ENCODE data around the gene COL9A1. TPM values are rescaled to one million over a fixed set of nuclear protein-coding genes. Genes with fewer than 3 reads are reported as not detected.
A peak's percentile ranks its signal among the peaks of the same experiment; 100 is the strongest.

The COL9A1 gene
- total RNA-seq, 2 donors from 2014 or later, result 5.8 to 10.0 TPM

DNA sequence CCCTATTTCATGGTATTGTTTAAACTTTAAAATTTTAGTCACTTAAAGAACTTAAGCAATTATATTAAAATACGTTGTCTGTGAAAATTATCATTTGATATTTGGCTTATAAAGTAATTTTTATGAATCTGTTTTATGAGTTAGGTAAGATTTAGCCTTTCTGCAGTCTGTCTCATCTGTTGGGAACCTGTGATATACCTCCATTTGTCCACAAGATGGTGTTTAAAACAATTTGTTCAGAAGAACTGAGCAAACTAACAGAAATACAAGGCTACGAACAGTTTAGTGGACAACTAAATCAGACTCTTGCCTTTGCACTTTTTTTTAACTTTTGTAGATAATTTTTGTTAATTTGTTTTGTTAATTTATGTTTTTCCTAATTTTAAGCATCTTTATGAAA is 92.4 kb downstream of the COL9A1 start:
- Mint-ChIP-seq H3K9me3 (no peaks in the 10 kb centered on the region), H3K4me1 (no peaks in the 10 kb centered on the region), H3K27me3 (ENCODE audit: insufficient read depth) (no peaks in the 10 kb centered on the region), H3K36me3 (ENCODE audit: low read depth) (no peaks in the 10 kb centered on the region), H3K27ac (no peak overlapping the region), H3K4me3 (no peak overlapping the region)
- H3K27me3 ChIP-seq (ENCODE audit: control insufficient read depth, insufficient read depth, low read length, poor library complexity, severe bottlenecking), result no peaks in the 10 kb centered on the region
- H3K4me3 ChIP-seq (ENCODE audit: low read length), result no peak overlapping the region
- no peak for DNase-seq
- 72 to 100% methylated on average over 1 to 2 of the region's 2 CpGs for WGBS, 2 experiments (ENCODE audit: insufficient coverage in 1 of 2, insufficient read length in 1 of 2)
- TF ChIP-seq, protein P1, sequence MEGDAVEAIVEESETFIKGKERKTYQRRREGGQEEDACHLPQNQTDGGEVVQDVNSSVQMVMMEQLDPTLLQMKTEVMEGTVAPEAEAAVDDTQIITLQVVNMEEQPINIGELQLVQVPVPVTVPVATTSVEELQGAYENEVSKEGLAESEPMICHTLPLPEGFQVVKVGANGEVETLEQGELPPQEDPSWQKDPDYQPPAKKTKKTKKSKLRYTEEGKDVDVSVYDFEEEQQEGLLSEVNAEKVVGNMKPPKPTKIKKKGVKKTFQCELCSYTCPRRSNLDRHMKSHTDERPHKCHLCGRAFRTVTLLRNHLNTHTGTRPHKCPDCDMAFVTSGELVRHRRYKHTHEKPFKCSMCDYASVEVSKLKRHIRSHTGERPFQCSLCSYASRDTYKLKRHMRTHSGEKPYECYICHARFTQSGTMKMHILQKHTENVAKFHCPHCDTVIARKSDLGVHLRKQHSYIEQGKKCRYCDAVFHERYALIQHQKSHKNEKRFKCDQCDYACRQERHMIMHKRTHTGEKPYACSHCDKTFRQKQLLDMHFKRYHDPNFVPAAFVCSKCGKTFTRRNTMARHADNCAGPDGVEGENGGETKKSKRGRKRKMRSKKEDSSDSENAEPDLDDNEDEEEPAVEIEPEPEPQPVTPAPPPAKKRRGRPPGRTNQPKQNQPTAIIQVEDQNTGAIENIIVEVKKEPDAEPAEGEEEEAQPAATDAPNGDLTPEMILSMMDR (conservative IDR thresholded peaks at IDR 0.05), result peak; percentile 69
- H3K4me1 ChIP-seq (ENCODE audit: control insufficient read depth, insufficient read depth, low read length), result peaks cover 6% of the 10 kb centered on the region
- no peaks in the 10 kb centered on the region for H3K9me3 ChIP-seq (ENCODE audit: control insufficient read depth, low read length)
- no peak overlapping the region for H3K27ac ChIP-seq (ENCODE audit: low read depth, low read length)
- no peak overlapping the region for H3K9ac ChIP-seq (ENCODE audit: extremely low read depth, low read length, poor library complexity, severe bottlenecking)
- H3K36me3 ChIP-seq (ENCODE audit: control insufficient read depth, insufficient read depth, low read length), result no peaks in the 10 kb centered on the region

DNA sequence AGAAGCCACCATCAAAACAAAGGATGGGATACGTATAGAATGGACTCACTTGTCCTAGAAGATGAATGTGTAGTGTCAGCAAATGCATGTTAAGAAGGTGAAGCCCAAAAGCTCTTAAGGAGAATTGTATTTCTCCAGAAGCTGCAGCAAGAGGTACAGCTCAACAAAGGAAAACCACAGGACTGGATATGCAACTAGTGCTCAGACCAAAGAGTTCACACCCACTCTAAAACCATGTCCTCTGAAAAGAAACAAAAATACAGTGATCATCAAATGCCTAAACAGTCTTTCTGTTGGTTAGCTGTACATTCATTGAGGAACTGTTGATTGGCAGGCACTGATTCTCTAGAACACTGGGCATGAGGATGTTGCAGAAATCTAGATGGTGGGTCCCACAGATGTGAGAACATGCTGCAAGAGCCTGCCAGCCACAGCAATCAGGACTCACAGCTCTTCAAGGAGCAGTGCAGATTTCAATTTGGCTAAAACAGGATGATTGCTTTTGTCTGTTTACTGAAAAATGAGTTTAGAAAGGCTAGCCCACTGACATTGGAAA is 94.6 kb downstream of the COL9A1 start:
- Mint-ChIP-seq H3K27ac (no peak overlapping the region), H3K36me3 (ENCODE audit: low read depth) (no peaks in the 10 kb centered on the region), H3K27me3 (ENCODE audit: insufficient read depth) (no peaks in the 10 kb centered on the region), H3K4me3 (no peak overlapping the region), H3K4me1 (no peaks in the 10 kb centered on the region), H3K9me3 (no peaks in the 10 kb centered on the region)
- Histone ChIP-seq H3K9ac (ENCODE audit: extremely low read depth, low read length, poor library complexity, severe bottlenecking) (no peak overlapping the region), H3K9me3 (ENCODE audit: control insufficient read depth, low read length) (no peaks in the 10 kb centered on the region), H3K4me1 (ENCODE audit: control insufficient read depth, insufficient read depth, low read length) (peaks cover 6% of the 10 kb centered on the region), H3K36me3 (ENCODE audit: control insufficient read depth, insufficient read depth, low read length) (no peaks in the 10 kb centered on the region), H3K4me3 (ENCODE audit: low read length) (no peak overlapping the region), H3K27me3 (ENCODE audit: control insufficient read depth, insufficient read depth, low read length, poor library complexity, severe bottlenecking) (no peaks in the 10 kb centered on the region), H3K27ac (ENCODE audit: low read depth, low read length) (no peak overlapping the region)
- 67 to 86% methylated on average over 1 of the region's 1 CpG for WGBS, 2 experiments (ENCODE audit: insufficient coverage in 1 of 2, insufficient read length in 1 of 2)
- no peak for DNase-seq
- TF ChIP-seq, protein P1 (conservative IDR thresholded peaks at IDR 0.05), result no peak

GRCh38 chr6:70198785-70199184 is 104.1 kb downstream of the COL9A1 start:
- Histone ChIP-seq H3K9ac (ENCODE audit: extremely low read depth, low read length, poor library complexity, severe bottlenecking) (no peak overlapping the region), H3K9me3 (ENCODE audit: control insufficient read depth, low read length) (no peaks in the 10 kb centered on the region), H3K36me3 (ENCODE audit: control insufficient read depth, insufficient read depth, low read length) (no peaks in the 10 kb centered on the region), H3K27ac (ENCODE audit: low read depth, low read length) (no peak overlapping the region), H3K27me3 (ENCODE audit: control insufficient read depth, insufficient read depth, low read length, poor library complexity, severe bottlenecking) (no peaks in the 10 kb centered on the region), H3K4me3 (ENCODE audit: low read length) (no peak overlapping the region), H3K4me1 (ENCODE audit: control insufficient read depth, insufficient read depth, low read length) (no peaks in the 10 kb centered on the region)
- no peak for DNase-seq
- TF ChIP-seq, protein P1 (conservative IDR thresholded peaks at IDR 0.05), result no peak
- H3K36me3 Mint-ChIP-seq (ENCODE audit: low read depth), result no peaks in the 10 kb centered on the region
- H3K27me3 Mint-ChIP-seq (ENCODE audit: insufficient read depth), result no peaks in the 10 kb centered on the region
- H3K4me1 Mint-ChIP-seq, result no peaks in the 10 kb centered on the region
- H3K4me3 Mint-ChIP-seq, result no peak overlapping the region
- no peak overlapping the region for H3K27ac Mint-ChIP-seq
- no peaks in the 10 kb centered on the region for H3K9me3 Mint-ChIP-seq
- WGBS, 2 experiments (ENCODE audit: insufficient coverage in 1 of 2, insufficient read length in 1 of 2), result 83 to 89% methylated on average over 2 of the region's 2 CpGs

Measured in endodermal cell (in vitro differentiated cells).